HG03108 (cell line): ENCODE data around the gene SEC14L5.

Experiments used
- ATAC-seq: cut with Tn5 transposase; IDR thresholded peaks from one replicate; pipeline ENCODE4 v1.9.1; 2021; ENCODE audit warnings: moderate library complexity; ENCODE audit not compliant: unreplicated experiment

SEC14L5 gene

GRCh38 chr16:5062790-5063765 is 104.9 kb downstream of the SEC14L5 start:
- ATAC-seq, result no peak

- no peak for ATAC-seq
Observed at GRCh38 chr16:5064915-5065314, 106.8 kb downstream of the SEC14L5 start.

- no peak for ATAC-seq
Observed at GRCh38 chr16:5065326-5065725, 107.2 kb downstream of the SEC14L5 start.

GRCh38 chr16:5065813-5066212 is 107.7 kb downstream of the SEC14L5 start, which contains the start of gene C16orf89:
Gene C16orf89 (minus strand): TSS chr16:5065956. CDS start chr16:5065908, 48 bp downstream.
- ATAC-seq, result no peak

GRCh38 chr16:5066511-5066910 is 108.4 kb downstream of the SEC14L5 start:
- no peak for ATAC-seq
